Activated CD4-positive, alpha-beta T cell treated with anti-CD3 and anti-CD28 coated beads for 36 hours (primary cell): ENCODE measurements around the gene FBXL22. TPM values are rescaled to one million over a fixed set of nuclear protein-coding genes. Genes with fewer than 3 reads are reported as not detected.

Experiments used
- ATAC-seq: fragments of 200-7000 bp; cut with Tn5 transposase; one replicate; pipeline ENCODE4 v1.10.0; 2021; ENCODE audit warnings: mild to moderate bottlenecking, moderate library complexity
- CTCF ChIA-PET: fragments of 350-600 bp; sonication (Branson Sonifier 250); formaldehyde crosslinking; loops from one replicate; lab custom pipeline; 2021; ENCODE audit warnings: antibody characterized with exemption; lab: Charles Lee
- POLR2A ChIA-PET: fragments of 350-600 bp; sonication (Branson Sonifier 250); formaldehyde crosslinking; loops from one replicate; lab custom pipeline; 2021; ENCODE audit warnings: antibody characterized with exemption, inconsistent platforms; lab: Charles Lee
- DNase-seq: peaks from one replicate; pipeline ENCODE4 v3.0.0-alpha.2; 2020
- H3K27ac Mint-ChIP-seq: one replicate; pipeline ENCODE4 v1.8.0; 2021; ENCODE audit warnings: mixed read lengths
- H3K27me3 Mint-ChIP-seq: one replicate; pipeline ENCODE4 v1.8.0; 2021; ENCODE audit warnings: mixed read lengths
- H3K36me3 Mint-ChIP-seq: one replicate; pipeline ENCODE4 v1.8.0; 2021; ENCODE audit warnings: low read depth, mixed read lengths
- H3K4me1 Mint-ChIP-seq: one replicate; pipeline ENCODE4 v1.8.0; 2021; ENCODE audit warnings: mixed read lengths
- H3K4me3 Mint-ChIP-seq: one replicate; pipeline ENCODE4 v1.8.0; 2021; ENCODE audit warnings: mild to moderate bottlenecking, moderate library complexity, mixed read lengths
- H3K9me3 Mint-ChIP-seq: one replicate; pipeline ENCODE4 v1.8.0; 2021; ENCODE audit warnings: low read depth, mixed read lengths
- intact Hi-C, 2 experiments: fragments of 100-400 bp; cut with DNase I in 1 of 2; cut with micrococcal nuclease in 1 of 2; formaldehyde crosslinking; loops; one replicate each; pipeline versions ENCODE4 v1.14.2 to v1.15.1; 2022 to 2024; cut with DNase I, micrococcal nuclease
- total RNA-seq, 2 experiments: library from RNA; stranded (reverse); gene quantifications; one replicate each; pipeline ENCODE4 v1.2.3, GENCODE V29; 2021

The FBXL22 gene
- total RNA-seq, 2 experiments from 2014 or later, result 0.61 to 0.69 TPM

DNA sequence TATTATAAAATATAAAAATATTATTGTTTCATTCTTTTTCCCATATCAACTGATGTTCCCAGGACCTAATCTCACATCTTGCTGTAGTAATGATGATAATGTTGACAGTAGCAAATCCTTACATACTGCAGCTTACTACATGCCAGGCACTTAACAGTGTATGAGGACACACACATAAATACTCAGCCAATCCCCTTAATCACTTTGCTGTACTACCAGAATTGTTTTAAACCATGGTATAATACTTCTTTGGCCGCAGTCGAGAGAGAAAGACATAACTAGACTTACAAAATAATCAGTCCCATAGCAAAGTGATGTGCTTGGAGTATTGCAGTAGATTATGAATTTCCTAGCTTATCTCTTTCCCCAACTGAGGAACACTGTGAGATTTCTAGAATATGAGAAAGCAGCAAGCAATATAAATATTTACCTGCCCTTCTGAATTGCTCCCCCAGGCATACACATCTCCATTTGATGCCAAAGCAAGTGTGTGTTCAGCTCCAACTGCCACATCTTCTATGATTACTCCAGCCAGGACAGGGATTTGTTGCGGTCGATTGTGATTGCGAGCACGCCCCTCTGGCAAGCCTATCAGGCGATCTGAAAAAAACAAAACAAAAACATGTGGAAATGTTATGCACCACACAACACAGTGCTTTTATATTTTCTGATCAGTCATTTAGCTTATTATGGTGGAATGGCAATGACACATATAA lies 33.0 kb downstream of the FBXL22 start:
- intact Hi-C loops, result no loop called here
- POLR2A ChIA-PET, result no interaction called here
- H3K27me3 Mint-ChIP-seq, result no peaks in the 10 kb centered on the region
- CTCF ChIA-PET, result interaction anchor here (0.7 to 1.0 kb wide), 2 partner anchors 62 to 164 kb away, joined by 3 read pairs; no protein-coding TSS in a partner anchor
- H3K4me1 Mint-ChIP-seq, result peaks cover 4% of the 10 kb centered on the region
- H3K36me3 Mint-ChIP-seq, result peaks cover 47% of the 10 kb centered on the region
- no peak overlapping the region for H3K4me3 Mint-ChIP-seq
- H3K27ac Mint-ChIP-seq, result no peak overlapping the region
- no peaks in the 10 kb centered on the region for H3K9me3 Mint-ChIP-seq
- ATAC-seq, result no peak
- no peak for DNase-seq

DNA sequence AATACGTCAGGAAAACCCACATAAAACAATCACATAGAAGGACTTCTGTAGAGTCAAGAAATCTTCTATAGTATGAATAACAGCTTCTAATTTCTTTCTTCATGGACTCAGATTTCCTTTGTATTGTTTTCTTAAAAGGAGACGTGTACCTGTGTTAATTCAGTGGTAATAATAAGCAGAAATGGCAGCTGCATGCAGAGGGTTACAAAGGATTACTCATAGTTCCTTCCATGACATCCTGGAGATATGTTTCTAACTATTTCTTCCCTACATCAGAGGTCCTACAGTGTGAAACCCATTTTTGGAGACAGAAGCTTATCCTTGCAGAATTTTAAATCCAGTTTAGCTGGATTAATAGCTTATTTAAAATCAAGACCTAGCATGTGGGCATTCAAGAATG lies 36.1 kb downstream of the FBXL22 start:
- no peak overlapping the region for H3K27ac Mint-ChIP-seq
- ATAC-seq (no peak), DNase-seq (no peak)
- peaks cover 11% of the 10 kb centered on the region for H3K4me1 Mint-ChIP-seq
- no peak overlapping the region for H3K4me3 Mint-ChIP-seq
- intact Hi-C loops, result no loop called here
- POLR2A ChIA-PET, result no interaction called here
- H3K27me3 Mint-ChIP-seq, result no peaks in the 10 kb centered on the region
- CTCF ChIA-PET, result interaction anchor here (0.6 to 1.1 kb wide), 5 partner anchors 10 to 196 kb away, joined by 3 read pairs; no protein-coding TSS in a partner anchor
- peaks cover 43% of the 10 kb centered on the region for H3K36me3 Mint-ChIP-seq
- H3K9me3 Mint-ChIP-seq, result no peaks in the 10 kb centered on the region

DNA sequence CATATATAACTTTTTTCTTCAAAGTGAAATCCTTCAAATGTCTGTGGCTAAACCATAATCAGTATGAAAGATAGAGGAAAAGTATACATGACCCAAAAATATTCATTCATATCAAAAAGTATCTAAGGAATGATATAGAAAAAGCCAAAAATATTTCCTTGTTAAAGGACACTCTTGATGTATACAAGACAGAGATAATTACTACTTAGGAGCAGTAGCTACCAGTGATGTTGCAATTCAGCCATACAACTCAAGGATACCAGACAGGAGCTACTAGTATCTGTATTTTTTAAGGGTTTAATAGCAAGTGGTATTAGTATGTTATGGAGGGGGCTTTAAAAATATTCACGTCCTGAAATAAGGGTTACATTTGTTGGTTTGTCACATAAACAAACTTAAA lies 37.0 kb downstream of the FBXL22 start:
- ChIA-PET POLR2A (no interaction called here), CTCF (interaction anchor here (0.6 kb wide), 1 partner anchor 80 kb away, joined by 3 read pairs; no protein-coding TSS in a partner anchor)
- Mint-ChIP-seq H3K9me3 (no peaks in the 10 kb centered on the region), H3K4me1 (peaks cover 17% of the 10 kb centered on the region), H3K36me3 (peaks cover 40% of the 10 kb centered on the region), H3K27ac (peak overlapping the region; percentile 22), H3K4me3 (no peak overlapping the region), H3K27me3 (no peaks in the 10 kb centered on the region)
- intact Hi-C loops, result no loop called here
- ATAC-seq (no peak), DNase-seq (no peak)

DNA sequence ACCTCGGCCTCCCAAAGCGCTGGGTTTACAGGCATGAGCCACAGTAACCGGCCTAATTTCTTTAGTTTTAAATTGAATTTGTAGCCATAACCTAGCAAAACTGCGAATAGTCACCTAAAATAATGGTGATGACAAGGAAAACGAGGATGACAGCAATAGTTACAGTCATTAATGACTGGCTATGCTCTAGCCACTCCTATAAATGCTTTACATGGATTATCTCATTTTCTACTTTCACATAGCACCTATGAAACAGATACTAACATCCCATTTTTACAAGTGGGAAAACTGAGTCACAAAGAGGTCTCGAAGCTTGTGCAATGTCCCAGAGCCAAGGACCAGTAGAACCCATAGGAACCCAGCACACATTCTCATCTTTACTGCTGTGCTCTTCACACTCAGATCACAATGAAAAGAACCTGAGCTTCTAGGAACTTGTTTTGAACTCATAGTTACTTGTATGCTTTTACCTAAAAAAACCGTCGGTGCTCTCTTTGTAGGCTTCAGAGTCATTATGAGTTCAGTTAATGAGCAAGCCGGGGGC lies 39.4 kb downstream of the FBXL22 start:
- peak overlapping the region; percentile 47 for H3K27ac Mint-ChIP-seq
- no peaks in the 10 kb centered on the region for H3K9me3 Mint-ChIP-seq
- peak; percentile 71 for ATAC-seq
- peaks cover 35% of the 10 kb centered on the region for H3K36me3 Mint-ChIP-seq
- DNase-seq, result no peak
- intact Hi-C loops, result no loop called here
- CTCF ChIA-PET, result interaction anchor here (1.2 kb wide), 1 partner anchor 27 kb away, joined by 5 read pairs; no protein-coding TSS in a partner anchor
- H3K4me1 Mint-ChIP-seq, result peaks cover 17% of the 10 kb centered on the region
- H3K4me3 Mint-ChIP-seq, result no peak overlapping the region
- H3K27me3 Mint-ChIP-seq, result no peaks in the 10 kb centered on the region
- POLR2A ChIA-PET, result no interaction called here

DNA sequence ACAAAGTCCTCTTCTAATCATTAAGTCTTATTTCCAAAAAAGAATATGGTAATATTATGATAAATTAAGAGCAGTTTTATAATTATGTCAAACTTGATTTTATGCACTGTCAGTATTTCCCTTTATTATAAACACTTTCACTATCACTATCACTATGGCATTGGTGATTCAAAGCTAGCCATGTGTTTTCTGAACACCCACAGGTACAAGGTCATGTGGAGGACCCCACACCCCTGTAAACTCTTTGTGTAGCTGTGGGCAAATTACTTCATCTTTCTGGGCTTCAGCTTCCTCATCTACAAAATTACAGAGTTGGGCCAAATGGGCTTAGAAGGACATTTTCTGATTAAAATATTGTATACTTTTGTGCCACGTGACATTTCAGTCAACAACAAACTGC lies 41.7 kb downstream of the FBXL22 start:
- POLR2A ChIA-PET, result interaction anchor here (0.6 kb wide), 1 partner anchor 210 kb away, joined by 3 read pairs; no protein-coding TSS in a partner anchor
- Mint-ChIP-seq H3K27ac (peak overlapping the region; percentile 20), H3K4me1 (peaks cover 17% of the 10 kb centered on the region), H3K36me3 (peaks cover 29% of the 10 kb centered on the region), H3K9me3 (no peaks in the 10 kb centered on the region), H3K27me3 (no peaks in the 10 kb centered on the region), H3K4me3 (no peak overlapping the region)
- DNase-seq (no peak), ATAC-seq (peak; percentile 69)
- CTCF ChIA-PET, result interaction anchor here (0.6 to 2.4 kb wide), 3 partner anchors 400 to 1035 kb away, joined by 4 to 8 read pairs (median 4); no protein-coding TSS in a partner anchor
- intact Hi-C loops, result no loop called here

DNA sequence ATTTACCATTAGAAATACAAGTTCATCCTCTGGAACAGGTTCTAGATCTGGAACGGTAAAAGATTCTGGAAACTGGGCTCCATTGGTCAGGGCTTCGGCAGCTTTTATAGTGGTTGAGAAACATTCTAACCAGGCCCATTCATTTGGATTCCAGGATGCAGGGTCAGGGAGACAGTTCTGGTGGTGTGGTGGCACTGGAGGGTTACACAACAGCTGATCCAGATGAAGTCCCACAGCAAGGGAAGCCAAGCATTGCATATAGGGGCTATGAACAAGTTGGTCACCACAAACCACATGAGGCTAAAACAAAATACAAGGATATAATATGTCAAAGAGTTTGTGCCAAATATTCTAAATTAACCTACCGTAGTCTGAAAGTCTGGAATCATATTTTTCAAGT lies 43.0 kb downstream of the FBXL22 start:
- DNase-seq, result no peak
- ChIA-PET POLR2A (no interaction called here), CTCF (interaction anchor here (0.8 to 1.1 kb wide), 3 partner anchors 25 to 410 kb away, joined by 4 to 7 read pairs (median 5); no protein-coding TSS in a partner anchor)
- Mint-ChIP-seq H3K36me3 (peaks cover 25% of the 10 kb centered on the region), H3K9me3 (no peaks in the 10 kb centered on the region), H3K4me3 (no peak overlapping the region), H3K27ac (no peak overlapping the region), H3K4me1 (peaks cover 17% of the 10 kb centered on the region), H3K27me3 (no peaks in the 10 kb centered on the region)
- intact Hi-C loops, result no loop called here
- no peak for ATAC-seq

Other genes with a start within 250 kb of the FBXL22 start
- gene CA12, start 215.5 kb upstream of the FBXL22 start, total RNA-seq, result under 1 TPM; 0.32 to 0.46 TPM
- 10 to 100 TPM; 51.1 to 51.7 TPM for gene USP3, start 92.8 kb upstream of the FBXL22 start, total RNA-seq
- gene HERC1, start 236.6 kb downstream of the FBXL22 start, total RNA-seq, result 10 to 100 TPM; 62.8 to 66.0 TPM